Smooth muscle cell (in vitro differentiated cells): Measurements from ENCODE around the gene LRRC74A. TPM values are rescaled to one million over a fixed set of nuclear protein-coding genes. Genes with fewer than 3 reads are reported as not detected.

Experiments used
- DNase-seq: peaks from one replicate; lab custom pipeline; 2025; ENCODE audit not compliant: unreplicated experiment; lab: John Stamatoyannopoulos, UW
- H2AFZ ChIP-seq: fragments of 200-600 bp; sonication (generic); 2 replicates; pipeline ENCODE4 v1.6.0; 2016; ENCODE audit warnings: antibody characterized with exemption, low read depth, mild to moderate bottlenecking
- H3F3A ChIP-seq: fragments of 200-600 bp; sonication (generic); 2 replicates; pipeline ENCODE4 v1.6.0; 2017; ENCODE audit warnings: antibody characterized with exemption, low read depth
- H3K27ac ChIP-seq: fragments of 200-600 bp; sonication (generic); 2 replicates; pipeline ENCODE4 v1.5.1; 2016; ENCODE audit warnings: low read depth, mild to moderate bottlenecking
- H3K27me3 ChIP-seq: fragments of 200-600 bp; sonication (generic); 2 replicates; pipeline ENCODE4 v1.6.1; 2016; ENCODE audit warnings: low read depth, mild to moderate bottlenecking
- H3K36me3 ChIP-seq: fragments of 200-600 bp; sonication (generic); 2 replicates; pipeline ENCODE4 v1.5.1; 2016; ENCODE audit warnings: low read depth
- H3K4me1 ChIP-seq: fragments of 200-600 bp; sonication (generic); 2 replicates; pipeline ENCODE4 v1.5.1; 2016; ENCODE audit warnings: low read depth
- H3K4me2 ChIP-seq: fragments of 200-600 bp; sonication (generic); 2 replicates; pipeline ENCODE4 v1.6.0; 2016; ENCODE audit warnings: mild to moderate bottlenecking
- H3K4me3 ChIP-seq: fragments of 200-600 bp; sonication (generic); 2 replicates; pipeline ENCODE4 v1.5.1; 2016; ENCODE audit warnings: mild to moderate bottlenecking
- H3K79me2 ChIP-seq: fragments of 200-600 bp; sonication (generic); 2 replicates; pipeline ENCODE4 v1.6.0; 2016; ENCODE audit warnings: low read depth, mild to moderate bottlenecking
- H3K9ac ChIP-seq: fragments of 200-600 bp; sonication (generic); 2 replicates; pipeline ENCODE4 v1.6.0; 2016; ENCODE audit warnings: low read depth
- H3K9me3 ChIP-seq: fragments of 200-600 bp; sonication (generic); replicated peaks from 2 replicates; pipeline ENCODE4 v1.5.1; 2016; ENCODE audit warnings: low read depth
- H4K20me1 ChIP-seq: fragments of 200-600 bp; sonication (generic); 2 replicates; pipeline ENCODE4 v1.6.0; 2016; ENCODE audit warnings: low read depth
- WGBS: methylation state at CpG from one replicate; pipeline ENCODE4 v1.1.7; 2016; ENCODE audit warnings: low lambda C conversion rate; 5-methylcytosine and 5-hydroxymethylcytosine counted together
- polyA plus RNA-seq: library from polyadenylated mRNA; unstranded; fragments of >200 nt; fragmentation: Nextera tagmentation; extraction: Ambion mirVana; gene quantifications from 2 replicates; pipeline ENCODE4 v1.2.1, GENCODE V29; 2016
- total RNA-seq: library from RNA; depleted of rRNA; stranded (reverse); fragments of >200 nt; gene quantifications from 2 replicates; pipeline ENCODE4 v1.2.3, GENCODE V29; 2014
- TF ChIP-seq, protein P1 (sequence below): fragments of 200-600 bp; sonication (generic); IDR thresholded peaks from 2 replicates; pipeline ENCODE4 v1.5.1; 2017; ENCODE audit warnings: borderline replicate concordance, mild to moderate bottlenecking, antibody characterized with exemption; ENCODE audit not compliant: insufficient read depth, poor library complexity, severe bottlenecking

Gene LRRC74A
- total and polyA plus RNA-seq, 2 experiments from 2014 or later = not detected

DNA sequence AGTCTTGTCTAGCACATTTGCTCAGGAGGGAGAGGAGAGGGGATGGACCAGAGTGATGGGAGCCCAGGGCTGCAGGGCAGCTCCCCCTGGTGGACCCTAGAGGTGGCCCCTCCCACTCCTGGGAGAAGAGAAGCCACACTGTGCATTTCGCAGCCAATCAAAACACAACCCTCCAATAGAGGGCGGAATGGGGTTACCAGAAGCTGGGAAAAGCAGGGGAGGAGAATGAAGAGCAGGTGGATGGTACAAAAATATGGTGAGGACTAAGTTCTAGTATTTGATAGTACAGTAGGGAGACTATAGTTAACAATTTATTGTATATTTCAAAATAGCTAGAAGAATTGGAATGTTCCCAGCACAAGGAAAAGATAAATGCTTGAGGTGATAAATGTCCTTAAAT lies 41.3 kb upstream of the LRRC74A start:
- Histone ChIP-seq H3K9ac (no peak overlapping the region), H3K27ac (no peak overlapping the region), H3K9me3 (no peaks in the 10 kb centered on the region), H3K36me3 (no peaks in the 10 kb centered on the region), H4K20me1 (no peaks in the 10 kb centered on the region), H3K79me2 (no peaks in the 10 kb centered on the region), H2AFZ (no peak overlapping the region), H3K4me2 (no peak overlapping the region), H3F3A (peaks cover 21% of the 10 kb centered on the region), H3K4me3 (no peak overlapping the region), H3K27me3 (no peaks in the 10 kb centered on the region), H3K4me1 (no peaks in the 10 kb centered on the region)
- peak; percentile 38 for DNase-seq
- TF ChIP-seq, protein P1, sequence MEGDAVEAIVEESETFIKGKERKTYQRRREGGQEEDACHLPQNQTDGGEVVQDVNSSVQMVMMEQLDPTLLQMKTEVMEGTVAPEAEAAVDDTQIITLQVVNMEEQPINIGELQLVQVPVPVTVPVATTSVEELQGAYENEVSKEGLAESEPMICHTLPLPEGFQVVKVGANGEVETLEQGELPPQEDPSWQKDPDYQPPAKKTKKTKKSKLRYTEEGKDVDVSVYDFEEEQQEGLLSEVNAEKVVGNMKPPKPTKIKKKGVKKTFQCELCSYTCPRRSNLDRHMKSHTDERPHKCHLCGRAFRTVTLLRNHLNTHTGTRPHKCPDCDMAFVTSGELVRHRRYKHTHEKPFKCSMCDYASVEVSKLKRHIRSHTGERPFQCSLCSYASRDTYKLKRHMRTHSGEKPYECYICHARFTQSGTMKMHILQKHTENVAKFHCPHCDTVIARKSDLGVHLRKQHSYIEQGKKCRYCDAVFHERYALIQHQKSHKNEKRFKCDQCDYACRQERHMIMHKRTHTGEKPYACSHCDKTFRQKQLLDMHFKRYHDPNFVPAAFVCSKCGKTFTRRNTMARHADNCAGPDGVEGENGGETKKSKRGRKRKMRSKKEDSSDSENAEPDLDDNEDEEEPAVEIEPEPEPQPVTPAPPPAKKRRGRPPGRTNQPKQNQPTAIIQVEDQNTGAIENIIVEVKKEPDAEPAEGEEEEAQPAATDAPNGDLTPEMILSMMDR = peak; percentile 86
- 23% methylated on average over 2 of the region's 2 CpGs for WGBS

DNA sequence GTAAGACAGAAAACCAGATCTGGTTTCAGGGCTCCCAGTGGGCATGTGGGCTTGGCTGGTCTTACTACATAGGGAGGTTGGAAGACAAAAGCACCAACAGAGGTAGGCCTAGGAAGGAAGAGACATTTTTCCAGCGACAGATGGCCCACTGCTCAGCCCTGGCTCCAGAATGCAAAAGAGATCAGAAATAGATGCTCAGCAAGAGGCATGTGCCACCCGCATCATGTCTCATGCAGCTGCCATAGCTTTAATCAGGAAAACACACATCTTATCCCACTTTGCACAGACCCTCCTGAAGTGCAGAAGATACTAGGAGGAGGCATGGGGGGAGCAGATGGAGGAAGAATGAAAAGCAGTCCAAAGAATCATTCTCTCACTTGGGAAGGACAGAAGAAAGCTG lies 39.6 kb upstream of the LRRC74A start:
- H4K20me1 ChIP-seq = no peaks in the 10 kb centered on the region
- H3K79me2 ChIP-seq = no peaks in the 10 kb centered on the region
- no peak overlapping the region for H3K9ac ChIP-seq
- H3K4me3 ChIP-seq = no peak overlapping the region
- no peaks in the 10 kb centered on the region for H3K27me3 ChIP-seq
- H3K36me3 ChIP-seq = peaks cover 5% of the 10 kb centered on the region
- no peaks in the 10 kb centered on the region for H3K9me3 ChIP-seq
- TF ChIP-seq, protein P1 = no peak
- H3K4me1 ChIP-seq = no peaks in the 10 kb centered on the region
- H2AFZ ChIP-seq = no peak overlapping the region
- DNase-seq = no peak
- H3K4me2 ChIP-seq = no peak overlapping the region
- peaks cover 15% of the 10 kb centered on the region for H3F3A ChIP-seq
- no peak overlapping the region for H3K27ac ChIP-seq
- WGBS = 100% methylated on average over 2 of the region's 2 CpGs

DNA sequence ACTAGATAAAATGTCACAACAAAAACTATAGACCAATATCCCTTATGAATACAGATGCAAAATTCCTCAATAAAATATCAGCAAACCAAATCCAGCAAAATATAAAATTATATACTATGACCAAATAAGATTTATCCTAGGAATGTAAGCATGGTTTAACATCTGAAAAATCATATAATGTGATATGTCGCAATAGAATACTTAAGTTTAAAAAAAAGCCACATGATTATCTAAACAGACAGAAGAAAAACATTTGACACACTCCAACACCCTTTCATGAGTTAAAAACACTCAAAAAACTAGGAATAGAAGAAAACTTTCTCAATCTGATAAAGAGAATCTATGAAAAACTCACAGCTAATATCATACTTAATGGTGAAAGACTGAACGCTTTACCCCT lies 33.8 kb upstream of the LRRC74A start:
- H3K4me2 ChIP-seq = no peak overlapping the region
- H3F3A ChIP-seq = no peaks in the 10 kb centered on the region
- H3K79me2 ChIP-seq = no peaks in the 10 kb centered on the region
- DNase-seq = no peak
- TF ChIP-seq, protein P1 = no peak
- H3K4me1 ChIP-seq = no peaks in the 10 kb centered on the region
- no peak overlapping the region for H3K4me3 ChIP-seq
- 98% methylated on average over 2 of the region's 2 CpGs for WGBS
- H3K27me3 ChIP-seq = no peaks in the 10 kb centered on the region
- peaks cover 9% of the 10 kb centered on the region for H3K9me3 ChIP-seq
- H4K20me1 ChIP-seq = no peaks in the 10 kb centered on the region
- no peak overlapping the region for H3K9ac ChIP-seq
- H3K36me3 ChIP-seq = peaks cover 17% of the 10 kb centered on the region
- no peak overlapping the region for H3K27ac ChIP-seq
- H2AFZ ChIP-seq = no peak overlapping the region

DNA sequence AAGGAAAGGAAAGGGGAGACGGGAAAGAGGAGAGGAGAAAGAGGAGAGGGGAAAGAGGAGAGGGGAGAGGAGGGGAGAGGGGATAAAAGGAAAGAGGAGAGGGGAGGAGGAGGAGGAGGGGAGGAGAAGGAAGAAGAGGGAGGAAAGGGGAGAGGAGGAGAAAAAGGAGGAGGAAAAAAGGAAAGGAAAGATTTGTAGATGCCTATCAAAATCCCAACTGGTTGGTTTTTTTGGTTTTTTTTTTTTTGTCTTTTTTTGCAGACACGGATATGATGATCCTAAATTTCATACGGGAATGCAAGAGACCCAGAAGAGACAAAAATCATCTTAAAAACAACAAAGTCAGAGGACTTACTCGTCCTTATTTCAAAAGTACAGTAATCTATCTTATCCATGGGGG lies 32.9 kb upstream of the LRRC74A start:
- TF ChIP-seq, protein P1 = no peak
- Histone ChIP-seq H3K9ac (no peak overlapping the region), H2AFZ (no peak overlapping the region), H3K4me3 (no peak overlapping the region), H3K4me2 (no peak overlapping the region), H4K20me1 (no peaks in the 10 kb centered on the region), H3K79me2 (no peaks in the 10 kb centered on the region), H3K27me3 (no peaks in the 10 kb centered on the region), H3K36me3 (peaks cover 17% of the 10 kb centered on the region), H3K27ac (no peak overlapping the region), H3F3A (no peaks in the 10 kb centered on the region), H3K4me1 (no peaks in the 10 kb centered on the region), H3K9me3 (peaks cover 9% of the 10 kb centered on the region)
- WGBS = 92% methylated on average over 3 of the region's 4 CpGs
- no peak for DNase-seq
